Activated T-cell treated with anti-CD3 and anti-CD28 coated beads for 48 hours (primary cell): ENCODE results near the gene ATAD1.
"Not testable (repeated sequence)": the region's sequence is repeated elsewhere in the genome, so short reads cannot be mapped to it uniquely, and the experiment has no call there.

Experiments
- DNase-seq: peaks from one replicate; pipeline ENCODE4 v3.0.0-alpha.2; 2020; ENCODE audit warnings: low read depth

Gene ATAD1

GRCh38 chr10:87817609-87818504, at the start of gene ATAD1:
TSS of gene ATAD1 (minus strand) at chr10:87818226. CDS start at chr10:87814599, 3,627 bp downstream.
- DNase-seq, result peak; percentile 87

- no peak for DNase-seq
These were observed 49.4 kb upstream of the ATAD1 start for GRCh38 chr10:87867453-87867852.

- no peak for DNase-seq
These were observed 48.5 kb upstream of the ATAD1 start for GRCh38 chr10:87866412-87866974.

- DNase-seq, result no peak
These were observed 47.3 kb upstream of the ATAD1 start for GRCh38 chr10:87865241-87865881.

- no peak for DNase-seq
These were observed 46.6 kb upstream of the ATAD1 start for GRCh38 chr10:87864496-87865059.

GRCh38 chr10:87863951-87864495, 46.0 kb upstream of the ATAD1 start:
- DNase-seq, result peak; percentile 21

- peak; percentile 80 for DNase-seq
These were observed 45.3 kb upstream of the ATAD1 start, which contains the start of the genes KLLN and PTEN for GRCh38 chr10:87863053-87863943. TSS of gene KLLN (minus strand) at chr10:87863533. CDS start at chr10:87862487, 1,046 bp downstream. TSS of gene PTEN (plus strand) at chr10:87863625. CDS start at chr10:87864470, 845 bp downstream.

- DNase-seq, result peak; percentile 58
These were observed 44.6 kb upstream of the ATAD1 start for GRCh38 chr10:87862679-87863052.

GRCh38 chr10:87861953-87862678, 44.1 kb upstream of the ATAD1 start:
- DNase-seq, result peak; percentile 89

GRCh38 chr10:87861566-87861952, 43.5 kb upstream of the ATAD1 start:
- no peak for DNase-seq

GRCh38 chr10:87860816-87861403, 42.9 kb upstream of the ATAD1 start:
- DNase-seq, result no peak

GRCh38 chr10:87860156-87860795, 42.2 kb upstream of the ATAD1 start:
- no peak for DNase-seq

GRCh38 chr10:87855665-87856064, 37.6 kb upstream of the ATAD1 start:
- not testable (repeated sequence) for DNase-seq

- DNase-seq, result not testable (repeated sequence)
These were observed 37.2 kb upstream of the ATAD1 start for GRCh38 chr10:87855247-87855646.

GRCh38 chr10:87852089-87852488, 34.1 kb upstream of the ATAD1 start:
- no peak for DNase-seq

GRCh38 chr10:87850742-87851205, 32.7 kb upstream of the ATAD1 start:
- DNase-seq, result peak; percentile 20

GRCh38 chr10:87849001-87849400, 31.0 kb upstream of the ATAD1 start:
- no peak for DNase-seq

GRCh38 chr10:87847550-87847949, 29.5 kb upstream of the ATAD1 start:
- no peak for DNase-seq

GRCh38 chr10:87846711-87847110, 28.7 kb upstream of the ATAD1 start:
- not testable (repeated sequence) for DNase-seq
